GM23338 (cell line): ENCODE data around the gene LRSAM1. TPM values are rescaled to one million over a fixed set of nuclear protein-coding genes. Genes with fewer than 3 reads are reported as not detected.

ENCODE experiments used
- ATAC-seq: fragments of 200-7000 bp; cut with Tn5 transposase; 3 replicates; pipeline ENCODE4 v1.9.1; 2020
- DNase-seq: peaks from one replicate; pipeline ENCODE4 v3.0.0-alpha.2; 2015; ENCODE audit warnings: low spot score
- H2AFZ ChIP-seq: fragments of 200-600 bp; sonication (generic); 2 replicates; pipeline ENCODE4 v1.8.0; 2016; ENCODE audit warnings: antibody characterized with exemption, mild to moderate bottlenecking, moderate library complexity
- H3F3A ChIP-seq: fragments of 200-600 bp; sonication (generic); replicated peaks from 2 replicates; pipeline ENCODE4 v1.8.0; 2017; ENCODE audit warnings: antibody characterized with exemption, mixed run types, low read depth
- H3K27ac ChIP-seq: fragments of 200-600 bp; sonication (generic); 2 replicates; pipeline ENCODE4 v1.6.1; 2016; ENCODE audit warnings: low read depth
- H3K27me3 ChIP-seq: fragments of 200-600 bp; sonication (generic); 2 replicates; pipeline ENCODE4 v1.8.0; 2016; ENCODE audit warnings: mild to moderate bottlenecking, mixed run types, moderate library complexity; ENCODE audit not compliant: insufficient read depth
- H3K36me3 ChIP-seq: fragments of 200-600 bp; sonication (generic); 2 replicates; pipeline ENCODE4 v1.8.0; 2016; ENCODE audit warnings: mild to moderate bottlenecking; ENCODE audit not compliant: insufficient read depth
- H3K4me1 ChIP-seq: fragments of 200-600 bp; sonication (generic); 2 replicates; pipeline ENCODE4 v1.8.0; 2016; ENCODE audit warnings: mild to moderate bottlenecking, moderate library complexity; ENCODE audit not compliant: insufficient read depth
- H3K4me2 ChIP-seq: fragments of 200-600 bp; sonication (generic); 2 replicates; pipeline ENCODE4 v1.7.1; 2017; ENCODE audit warnings: mixed run types
- H3K4me3 ChIP-seq: fragments of 200-600 bp; sonication (generic); 2 replicates; pipeline ENCODE4 v1.6.1; 2016; ENCODE audit warnings: mixed run types
- H3K79me2 ChIP-seq: fragments of 200-600 bp; sonication (generic); replicated peaks from 2 replicates; pipeline ENCODE4 v1.8.0; 2017; ENCODE audit warnings: mild to moderate bottlenecking; ENCODE audit not compliant: insufficient read depth
- H3K9me2 ChIP-seq: fragments of 200-600 bp; sonication (generic); 2 replicates; pipeline ENCODE4 v1.8.0; 2017; ENCODE audit not compliant: insufficient read depth
- H4K20me1 ChIP-seq: fragments of 200-600 bp; sonication (generic); replicated peaks from 2 replicates; pipeline ENCODE4 v1.8.0; 2017; ENCODE audit warnings: mild to moderate bottlenecking; ENCODE audit not compliant: insufficient read depth
- H3K27ac Mint-ChIP-seq: 2 replicates; pipeline ENCODE4 v1.8.0; 2020; ENCODE audit warnings: inconsistent platforms, mild to moderate bottlenecking, moderate library complexity, mixed read lengths
- H3K27me3 Mint-ChIP-seq: 3 replicates; pipeline ENCODE4 v1.8.0; 2022; ENCODE audit warnings: low read depth, mild to moderate bottlenecking, moderate library complexity, mixed read lengths, inconsistent platforms; ENCODE audit not compliant: insufficient read depth, poor library complexity
- H3K36me3 Mint-ChIP-seq: 3 replicates; pipeline ENCODE4 v1.8.0; 2021; ENCODE audit warnings: low read depth, mild to moderate bottlenecking, inconsistent platforms, moderate library complexity, mixed read lengths
- H3K4me1 Mint-ChIP-seq: 3 replicates; pipeline ENCODE4 v1.8.0; 2020; ENCODE audit warnings: mild to moderate bottlenecking, inconsistent platforms, mixed read lengths
- H3K4me3 Mint-ChIP-seq: 3 replicates; pipeline ENCODE4 v1.8.0; 2021; ENCODE audit warnings: moderate library complexity, mild to moderate bottlenecking, inconsistent platforms, mixed read lengths
- H3K9me3 Mint-ChIP-seq: 3 replicates; pipeline ENCODE4 v1.8.0; 2020; ENCODE audit warnings: moderate library complexity, mild to moderate bottlenecking, inconsistent platforms, mixed read lengths
- CREB1 ChIP-seq: fragments of 250-450 bp; sonication (Bioruptor Pico); IDR thresholded peaks from 2 replicates; pipeline ENCODE4 v1.5.0; 2020; ENCODE audit warnings: low read depth, mild to moderate bottlenecking, moderate library complexity
- CTCF ChIP-seq, 2 experiments: fragments of 200-600 bp in 1 of 2; sonication (generic) in 1 of 2; conservative IDR thresholded peaks; 2 replicates each; pipeline versions ENCODE4 v1.5.1 to v1.6.1; 2016 to 2017; ENCODE audit warnings: antibody characterized with exemption in 2 of 2, low read depth in 2 of 2, mild to moderate bottlenecking in 2 of 2, moderate library complexity in 1 of 2
- ETS1 ChIP-seq: IDR thresholded peaks from 2 replicates; pipeline ENCODE4 v1.6.1; 2016; ENCODE audit warnings: antibody characterized with exemption
- EZH2 ChIP-seq: fragments of 200-600 bp; sonication (generic); IDR thresholded peaks from one replicate; pipeline ENCODE4 v1.8.0; 2017; ENCODE audit warnings: antibody characterized with exemption, mild to moderate bottlenecking, low read depth; ENCODE audit not compliant: unreplicated experiment
- EZH2phosphoT487 ChIP-seq: fragments of 200-600 bp; sonication (generic); IDR thresholded peaks from one replicate; pipeline ENCODE4 v1.8.1; 2018; ENCODE audit warnings: antibody characterized with exemption; ENCODE audit not compliant: unreplicated experiment
- JUNB ChIP-seq: IDR thresholded peaks from one replicate; pipeline ENCODE4 v1.6.1; 2016; ENCODE audit warnings: antibody characterized with exemption; ENCODE audit not compliant: unreplicated experiment
- NANOG ChIP-seq: IDR thresholded peaks from 2 replicates; pipeline ENCODE4 v1.6.1; 2016; ENCODE audit warnings: antibody characterized with exemption, borderline replicate concordance
- POLR2AphosphoS5 ChIP-seq: IDR thresholded peaks from 2 replicates; pipeline ENCODE4 v1.6.1; 2016; ENCODE audit warnings: antibody characterized with exemption, low read depth
- REST ChIP-seq: IDR thresholded peaks from one replicate; pipeline ENCODE4 v1.6.1; 2018; ENCODE audit warnings: antibody characterized with exemption; ENCODE audit not compliant: unreplicated experiment
- STAT1 ChIP-seq: IDR thresholded peaks from one replicate; pipeline ENCODE4 v1.6.1; 2016; ENCODE audit warnings: antibody characterized with exemption; ENCODE audit not compliant: unreplicated experiment
- ZNF114 ChIP-seq: fragments of 250-450 bp; sonication (Bioruptor Pico); IDR thresholded peaks from 2 replicates; pipeline ENCODE4 v1.5.0; 2020; ENCODE audit warnings: mild to moderate bottlenecking, moderate library complexity
- ZNF331 ChIP-seq: fragments of 250-450 bp; sonication (Bioruptor Pico); IDR thresholded peaks from 2 replicates; pipeline ENCODE4 v1.5.0; 2020; ENCODE audit warnings: low read depth, mild to moderate bottlenecking, moderate library complexity
- ZNF462 ChIP-seq: fragments of 250-450 bp; sonication (Bioruptor Pico); IDR thresholded peaks from 2 replicates; pipeline ENCODE4 v1.5.0; 2020; ENCODE audit warnings: mild to moderate bottlenecking, moderate library complexity
- polyA plus RNA-seq: library from polyadenylated mRNA; unstranded; fragments of >200 nt; fragmentation: Nextera tagmentation; extraction: Ambion mirVana; gene quantifications from 2 replicates; pipeline ENCODE4 v1.2.1, GENCODE V29; 2016
- total RNA-seq: library from RNA; depleted of rRNA; stranded (reverse); fragments of >200 nt; shearing (Covaris generic); gene quantifications from 2 replicates; pipeline ENCODE4 v1.2.3, GENCODE V29; 2014

The LRSAM1 gene
- total and polyA plus RNA-seq, 2 experiments from 2014 or later: 12.8 to 21.9 TPM

- no peak for TF ChIP-seq EZH2
- TF ChIP-seq POLR2AphosphoS5: no peak
- TF ChIP-seq CTCF (conservative IDR thresholded peaks at IDR 0.05; ENCODE audit: low read depth in 2 of 2): no peak
- TF ChIP-seq ZNF462: no peak
- no peak for TF ChIP-seq ETS1
- TF ChIP-seq ZNF114: no peak
- TF ChIP-seq JUNB: no peak
- TF ChIP-seq ZNF331 (CRISPR knock-in tag): no peak
- no peak for TF ChIP-seq CREB1 (CRISPR knock-in tag)
- TF ChIP-seq EZH2phosphoT487: no peak
- TF ChIP-seq STAT1: no peak
- no peak for TF ChIP-seq REST
- TF ChIP-seq NANOG: no peak
- no peak overlapping the region for H3K27ac ChIP-seq
- Mint-ChIP-seq H3K36me3 (peaks cover 5% of the 10 kb centered on the region), H3K4me1 (peaks cover 3% of the 10 kb centered on the region; the same call in 2 of the 3 replicates), H3K27me3 (peaks cover 8% of the 10 kb centered on the region), H3K27ac (no peak overlapping the region), H3K4me3 (no peak overlapping the region), H3K9me3 (no peaks in the 10 kb centered on the region)
- H3K4me2 ChIP-seq: no peak overlapping the region
- no peaks in the 10 kb centered on the region for H3K27me3 ChIP-seq
- no peak overlapping the region for H3K4me3 ChIP-seq
- H3K36me3 ChIP-seq: no peaks in the 10 kb centered on the region
- no peak overlapping the region for H2AFZ ChIP-seq
- no peaks in the 10 kb centered on the region for H3K9me2 ChIP-seq
- H3K79me2 ChIP-seq: no peaks in the 10 kb centered on the region
- no peaks in the 10 kb centered on the region for H4K20me1 ChIP-seq
- H3K4me1 ChIP-seq: no peaks in the 10 kb centered on the region
- H3F3A ChIP-seq: no peaks in the 10 kb centered on the region
- ATAC-seq (no peak), DNase-seq (no peak)
These were observed 45.8 kb upstream of the LRSAM1 start for GRCh38 chr9:127405344-127406125.
